PC-3 (cell line): Measurements from ENCODE around the gene SEPTIN5. TPM values are rescaled to one million over a fixed set of nuclear protein-coding genes. Genes with fewer than 3 reads are reported as not detected.

ENCODE experiments used
- ATAC-seq: fragments of 200-7000 bp; cut with Tn5 transposase; 2 replicates; pipeline ENCODE4 v1.9.1; 2020; ENCODE audit warnings: mild to moderate bottlenecking, moderate library complexity
- BruUV-seq: library from RNA; stranded (reverse); fragments of 400-500 nt; replicated peaks from 2 replicates; lab custom pipeline; 2021; lab: Mats Ljungman, UMichigan
- CTCF ChIA-PET: fragments of 300-600 bp; sonication (Branson Sonifier 250); formaldehyde crosslinking; loops from one replicate; lab custom pipeline; 2022; ENCODE audit warnings: antibody characterized with exemption; lab: Charles Lee
- POLR2A ChIA-PET: fragments of 300-600 bp; sonication (Branson Sonifier 250); formaldehyde crosslinking; loops from one replicate; lab custom pipeline; 2022; ENCODE audit warnings: antibody characterized with exemption; ENCODE audit not compliant: unreplicated experiment; lab: Charles Lee
- DNase-seq: peaks from one replicate; pipeline ENCODE4 v3.0.0-alpha.2; 2015
- H2AFZ ChIP-seq: fragments of 300-600 bp; sonication (generic); 2 replicates; pipeline ENCODE4 v1.6.0; 2016; ENCODE audit warnings: antibody characterized with exemption, low read length
- H3F3A ChIP-seq: fragments of 300-600 bp; sonication (generic); one replicate; pipeline ENCODE4 v1.6.0; 2017; ENCODE audit warnings: antibody characterized with exemption, low read length, control low read depth, mild to moderate bottlenecking; ENCODE audit not compliant: unreplicated experiment
- H3K27ac ChIP-seq: fragments of 300-600 bp; sonication (generic); 2 replicates; pipeline ENCODE4 v1.5.1; 2016; ENCODE audit warnings: mild to moderate bottlenecking, low read length
- H3K27me3 ChIP-seq: fragments of 300-600 bp; sonication (generic); 2 replicates; pipeline ENCODE4 v1.6.1; 2016; ENCODE audit warnings: low read length, mixed read lengths
- H3K36me3 ChIP-seq: fragments of 300-600 bp; sonication (generic); 2 replicates; pipeline ENCODE4 v1.6.1; 2016; ENCODE audit warnings: low read depth, mixed run types, low read length, mixed read lengths
- H3K4me1 ChIP-seq: fragments of 300-600 bp; sonication (generic); 2 replicates; pipeline ENCODE4 v1.5.1; 2016; ENCODE audit warnings: low read length; ENCODE audit not compliant: insufficient read depth
- H3K4me2 ChIP-seq: fragments of 300-600 bp; sonication (generic); 2 replicates; pipeline ENCODE4 v1.6.0; 2016; ENCODE audit warnings: low read length
- H3K4me3 ChIP-seq: fragments of 300-600 bp; sonication (generic); 2 replicates; pipeline ENCODE4 v1.5.1; 2016; ENCODE audit warnings: mild to moderate bottlenecking, low read length, mixed read lengths
- H3K79me2 ChIP-seq: fragments of 300-600 bp; sonication (generic); 2 replicates; pipeline ENCODE4 v1.6.1; 2017; ENCODE audit warnings: low read length, mixed read lengths
- H3K9ac ChIP-seq: fragments of 300-600 bp; sonication (generic); 2 replicates; pipeline ENCODE4 v1.6.0; 2016; ENCODE audit warnings: mild to moderate bottlenecking, low read length
- H3K9me2 ChIP-seq: fragments of 300-600 bp; sonication (generic); replicated peaks from 2 replicates; pipeline ENCODE4 v1.6.1; 2016; ENCODE audit warnings: mixed run types, low read length, mixed read lengths
- H3K9me3 ChIP-seq: fragments of 300-600 bp; sonication (generic); 2 replicates; pipeline ENCODE4 v1.6.1; 2016; ENCODE audit warnings: low read length, mixed read lengths
- H4K20me1 ChIP-seq: fragments of 300-600 bp; sonication (generic); 2 replicates; pipeline ENCODE4 v1.6.1; 2016; ENCODE audit warnings: low read length, mixed read lengths
- EZH2 ChIP-seq: fragments of 300-600 bp; sonication (generic); IDR thresholded peaks from one replicate; pipeline ENCODE4 v1.6.1; 2017; ENCODE audit warnings: antibody characterized with exemption, mild to moderate bottlenecking, low read length; ENCODE audit not compliant: unreplicated experiment
- EZH2phosphoT487 ChIP-seq: fragments of 300-600 bp; sonication (generic); IDR thresholded peaks from 2 replicates; pipeline ENCODE4 v1.6.1; 2018; ENCODE audit warnings: mild to moderate bottlenecking, antibody characterized with exemption, low read length, borderline replicate concordance
- intact Hi-C: fragments of 100-400 bp; cut with micrococcal nuclease; formaldehyde crosslinking; loops from 2 replicates; pipeline ENCODE4 v1.9.0; 2023
- total RNA-seq: library from RNA; depleted of rRNA; stranded (reverse); fragments of >200 nt; gene quantifications from 2 replicates; pipeline ENCODE4 v1.2.3, GENCODE V29; 2014
- TF ChIP-seq, protein P1 (sequence below): fragments of 300-600 bp; sonication (generic); conservative IDR thresholded peaks from 2 replicates; pipeline ENCODE4 v1.5.1; 2017; ENCODE audit warnings: antibody characterized with exemption, low read depth, mild to moderate bottlenecking, low read length

SEPTIN5 gene
- total RNA-seq, 1 experiment from 2014 or later = 27.5 TPM

DNA sequence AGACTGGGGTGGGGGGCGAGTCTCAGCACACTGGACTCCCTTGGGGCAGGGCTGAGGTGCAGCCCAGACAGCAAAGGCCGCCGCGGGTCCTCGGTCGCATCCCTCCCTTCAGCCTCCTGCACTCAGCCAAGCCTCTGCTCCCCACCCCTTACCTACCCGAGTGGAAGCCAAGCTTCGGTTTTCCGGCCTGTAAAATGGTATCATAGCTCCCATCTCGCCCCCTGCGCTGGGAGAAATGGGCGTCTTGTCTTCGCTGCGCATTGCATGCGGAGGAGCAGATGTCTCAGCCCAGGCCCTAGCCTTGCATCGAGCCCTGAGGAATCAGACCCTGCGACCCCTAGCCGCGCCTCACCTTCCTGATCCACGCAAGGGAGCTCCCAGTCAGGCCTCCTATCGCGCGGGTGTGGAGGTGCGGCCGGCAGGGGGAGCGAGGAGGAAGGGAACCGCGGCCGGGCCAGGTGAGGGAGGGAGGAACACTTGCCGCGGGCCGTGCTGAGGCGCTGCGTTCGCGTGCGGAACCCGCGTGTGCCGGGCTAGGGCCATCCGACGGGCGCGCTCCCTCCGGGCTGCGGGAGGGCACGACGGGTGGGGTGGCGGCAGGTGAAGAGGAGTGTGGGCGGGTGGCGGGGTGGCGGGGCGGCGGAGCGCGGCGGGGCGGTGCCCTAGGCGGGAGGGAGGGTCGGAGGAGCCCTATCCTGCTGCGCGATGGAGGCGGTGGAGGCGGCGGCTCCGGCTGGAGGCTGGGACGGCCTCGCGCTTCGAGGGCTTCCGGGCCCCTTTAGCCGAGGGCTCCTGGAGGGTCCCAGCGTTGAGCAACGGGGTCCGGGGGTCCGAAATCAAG lies 42.2 kb downstream of the SEPTIN5 start:
- Histone ChIP-seq H3K4me2 (peak overlapping the region; percentile 62), H3K9me2 (no peaks in the 10 kb centered on the region), H2AFZ (peak overlapping the region; percentile 44), H3K4me3 (peak overlapping the region; percentile 50), H3K4me1 (peaks cover 2% of the 10 kb centered on the region), H3K9ac (no peak overlapping the region), H3K79me2 (peaks cover 5% of the 10 kb centered on the region), H3K27me3 (no peaks in the 10 kb centered on the region), H4K20me1 (no peaks in the 10 kb centered on the region), H3K27ac (no peak overlapping the region), H3K36me3 (no peaks in the 10 kb centered on the region), H3F3A (no peaks in the 10 kb centered on the region), H3K9me3 (no peaks in the 10 kb centered on the region)
- ATAC-seq (peak; percentile 70), DNase-seq (peak; percentile 66)
- CTCF ChIA-PET = interaction anchor here (0.6 to 1.0 kb wide), 2 partner anchors 26 to 227 kb away, joined by 3 to 6 read pairs; no protein-coding TSS in a partner anchor
- 0 out of 2 replicates have a peak, but pooled peaks have one; percentile 26 for TF ChIP-seq EZH2phosphoT487
- TF ChIP-seq EZH2 = no peak
- TF ChIP-seq, protein P1, sequence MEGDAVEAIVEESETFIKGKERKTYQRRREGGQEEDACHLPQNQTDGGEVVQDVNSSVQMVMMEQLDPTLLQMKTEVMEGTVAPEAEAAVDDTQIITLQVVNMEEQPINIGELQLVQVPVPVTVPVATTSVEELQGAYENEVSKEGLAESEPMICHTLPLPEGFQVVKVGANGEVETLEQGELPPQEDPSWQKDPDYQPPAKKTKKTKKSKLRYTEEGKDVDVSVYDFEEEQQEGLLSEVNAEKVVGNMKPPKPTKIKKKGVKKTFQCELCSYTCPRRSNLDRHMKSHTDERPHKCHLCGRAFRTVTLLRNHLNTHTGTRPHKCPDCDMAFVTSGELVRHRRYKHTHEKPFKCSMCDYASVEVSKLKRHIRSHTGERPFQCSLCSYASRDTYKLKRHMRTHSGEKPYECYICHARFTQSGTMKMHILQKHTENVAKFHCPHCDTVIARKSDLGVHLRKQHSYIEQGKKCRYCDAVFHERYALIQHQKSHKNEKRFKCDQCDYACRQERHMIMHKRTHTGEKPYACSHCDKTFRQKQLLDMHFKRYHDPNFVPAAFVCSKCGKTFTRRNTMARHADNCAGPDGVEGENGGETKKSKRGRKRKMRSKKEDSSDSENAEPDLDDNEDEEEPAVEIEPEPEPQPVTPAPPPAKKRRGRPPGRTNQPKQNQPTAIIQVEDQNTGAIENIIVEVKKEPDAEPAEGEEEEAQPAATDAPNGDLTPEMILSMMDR = peak; percentile 65
- POLR2A ChIA-PET = interaction anchor here (0.5 kb wide), 1 partner anchor 99 kb away, joined by 3 read pairs; no protein-coding TSS in a partner anchor
- intact Hi-C loops = no loop called here
- no TSS peak for BruUV-seq

DNA sequence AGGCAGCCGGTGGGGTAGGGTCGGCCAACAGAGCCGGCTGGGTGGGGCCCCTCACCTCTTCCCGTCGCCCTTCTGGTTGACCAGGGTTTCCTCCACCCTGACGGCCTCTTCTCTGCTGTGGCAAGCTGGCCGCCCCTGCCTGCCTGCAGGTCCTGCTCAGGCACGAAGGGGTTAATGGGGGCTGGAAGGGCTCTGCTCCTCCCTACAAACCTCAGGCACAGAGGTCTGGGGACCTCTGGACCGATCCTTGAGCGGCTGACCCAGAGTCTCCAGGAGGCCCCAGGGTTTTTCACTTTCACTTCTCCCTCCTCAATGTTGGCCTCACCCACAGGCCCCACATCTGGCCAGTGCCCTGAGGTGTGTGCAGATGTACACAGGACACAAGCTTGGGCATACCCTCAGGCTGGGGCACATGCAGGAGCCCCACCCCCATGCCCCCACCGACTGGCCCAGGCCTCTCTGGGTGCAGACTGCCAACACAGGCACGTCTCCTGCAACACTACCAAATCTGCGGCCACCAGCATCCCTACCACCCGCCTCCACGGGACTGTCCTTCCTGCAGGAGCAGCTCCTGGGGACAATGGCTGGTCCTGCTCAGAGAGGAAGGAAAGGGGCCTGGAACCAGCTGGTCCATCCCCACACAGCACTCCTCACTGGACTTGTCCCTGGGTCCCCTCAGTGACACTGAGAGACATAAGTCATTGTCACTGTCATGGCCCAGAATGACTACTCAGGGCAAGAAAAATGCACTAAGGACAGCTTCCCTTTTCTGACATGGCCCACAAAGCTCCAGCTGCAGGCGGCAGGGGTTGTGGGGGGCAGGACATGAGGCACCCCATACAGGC lies 43.1 kb downstream of the SEPTIN5 start:
- H3K79me2 ChIP-seq = peaks cover 14% of the 10 kb centered on the region
- TF ChIP-seq, protein P1 = no peak
- no peak for TF ChIP-seq EZH2
- no peak for TF ChIP-seq EZH2phosphoT487
- DNase-seq (no peak), ATAC-seq (no peak)
- no peaks in the 10 kb centered on the region for H3K9me2 ChIP-seq
- H2AFZ ChIP-seq = no peak overlapping the region
- H3K4me2 ChIP-seq = peak overlapping the region; percentile 62
- H3K9ac ChIP-seq = no peak overlapping the region
- no TSS peak for BruUV-seq
- H3K4me3 ChIP-seq = peak overlapping the region; percentile 50; the same call in 1 of the 2 replicates
- no peaks in the 10 kb centered on the region for H3K36me3 ChIP-seq
- H3K27me3 ChIP-seq = no peaks in the 10 kb centered on the region
- H3K4me1 ChIP-seq = peaks cover under 1% of the 10 kb centered on the region; the same call in 1 of the 2 replicates
- no peaks in the 10 kb centered on the region for H3K9me3 ChIP-seq
- intact Hi-C loops = no loop called here
- no peaks in the 10 kb centered on the region for H4K20me1 ChIP-seq
- CTCF ChIA-PET = interaction anchor here (0.5 to 1.0 kb wide), 2 partner anchors 27 to 149 kb away, joined by 3 to 6 read pairs; no protein-coding TSS in a partner anchor
- no peak overlapping the region for H3K27ac ChIP-seq
- H3F3A ChIP-seq = no peaks in the 10 kb centered on the region
- POLR2A ChIA-PET = no interaction called here
